GM18858 (cell line): ENCODE results near the gene ZNF554.
A peak's percentile ranks its signal among the peaks of the same experiment; 100 is the strongest.
"Not testable (repeated sequence)": the region's sequence is repeated elsewhere in the genome, so short reads cannot be mapped to it uniquely, and the experiment has no call there.

Source experiments
- ATAC-seq: cut with Tn5 transposase; IDR thresholded peaks from one replicate; pipeline ENCODE4 v1.9.1; 2021; ENCODE audit not compliant: unreplicated experiment

The ZNF554 gene

GRCh38 chr19:2806736-2807378, 12.8 kb upstream of the ZNF554 start:
- no peak for ATAC-seq

DNA sequence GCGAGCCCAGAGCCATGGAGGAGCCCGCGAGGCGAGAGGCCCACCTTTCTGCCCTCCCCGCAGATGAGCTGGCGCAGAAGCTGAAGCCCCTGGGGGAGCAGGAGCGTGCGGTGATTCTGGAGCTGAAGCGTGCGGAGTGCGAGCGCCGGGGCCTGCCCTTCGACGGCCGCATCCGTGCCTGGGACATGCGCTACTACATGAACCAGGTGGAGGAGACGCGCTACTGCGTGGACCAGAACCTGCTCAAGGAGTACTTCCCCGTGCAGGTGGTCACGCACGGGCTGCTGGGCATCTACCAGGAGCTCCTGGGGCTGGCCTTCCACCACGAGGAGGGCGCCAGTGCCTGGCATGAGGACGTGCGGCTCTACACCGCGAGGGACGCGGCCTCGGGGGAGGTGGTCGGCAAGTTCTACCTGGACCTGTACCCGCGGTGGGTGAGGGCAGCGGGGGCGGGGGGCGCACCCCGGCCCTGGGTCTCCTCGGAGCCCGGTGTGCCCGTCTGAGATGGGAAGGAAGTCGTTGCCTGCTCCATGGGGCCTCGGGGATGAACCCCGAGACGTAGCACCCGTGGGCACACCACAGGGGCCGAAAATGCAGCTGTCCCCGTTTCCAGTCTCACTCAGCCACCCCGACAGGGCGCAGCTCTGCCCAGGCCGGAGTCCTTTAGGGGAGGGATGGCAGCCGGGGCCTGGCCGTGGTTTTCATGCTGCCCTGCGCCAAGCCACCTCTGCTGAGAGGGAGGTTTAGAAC, 12.1 kb upstream of the ZNF554 start:
- no peak for ATAC-seq

GRCh38 chr19:2808129-2808941, 11.3 kb upstream of the ZNF554 start:
- no peak for ATAC-seq

- no peak for ATAC-seq
Observed at GRCh38 chr19:2809387-2810140, 10.1 kb upstream of the ZNF554 start.

GRCh38 chr19:2810141-2811091, 9.3 kb upstream of the ZNF554 start:
- ATAC-seq: no peak

DNA sequence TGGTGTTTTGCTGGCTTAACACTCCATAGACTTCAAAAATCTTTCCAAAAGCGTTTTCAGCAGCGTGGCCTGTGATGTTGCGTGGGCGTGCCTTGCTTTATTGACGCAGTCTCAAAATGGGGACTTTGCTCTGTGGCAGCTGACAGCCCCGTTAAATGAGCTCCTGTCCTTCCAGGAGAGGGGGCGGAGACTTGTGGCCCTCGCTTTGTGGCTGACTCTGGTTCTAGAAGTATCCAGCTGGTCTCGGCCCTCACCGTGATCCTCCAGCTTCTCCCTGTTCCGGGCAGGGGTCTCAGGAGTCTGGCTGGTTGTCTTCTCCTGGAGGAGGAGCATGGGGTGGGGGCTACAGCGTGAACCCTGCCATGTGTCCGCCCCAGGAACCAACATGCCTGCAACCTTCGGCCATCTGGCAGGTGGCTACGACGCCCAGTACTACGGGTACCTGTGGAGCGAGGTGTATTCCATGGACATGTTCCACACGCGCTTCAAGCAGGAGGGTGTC, 8.4 kb upstream of the ZNF554 start:
- ATAC-seq: no peak

DNA sequence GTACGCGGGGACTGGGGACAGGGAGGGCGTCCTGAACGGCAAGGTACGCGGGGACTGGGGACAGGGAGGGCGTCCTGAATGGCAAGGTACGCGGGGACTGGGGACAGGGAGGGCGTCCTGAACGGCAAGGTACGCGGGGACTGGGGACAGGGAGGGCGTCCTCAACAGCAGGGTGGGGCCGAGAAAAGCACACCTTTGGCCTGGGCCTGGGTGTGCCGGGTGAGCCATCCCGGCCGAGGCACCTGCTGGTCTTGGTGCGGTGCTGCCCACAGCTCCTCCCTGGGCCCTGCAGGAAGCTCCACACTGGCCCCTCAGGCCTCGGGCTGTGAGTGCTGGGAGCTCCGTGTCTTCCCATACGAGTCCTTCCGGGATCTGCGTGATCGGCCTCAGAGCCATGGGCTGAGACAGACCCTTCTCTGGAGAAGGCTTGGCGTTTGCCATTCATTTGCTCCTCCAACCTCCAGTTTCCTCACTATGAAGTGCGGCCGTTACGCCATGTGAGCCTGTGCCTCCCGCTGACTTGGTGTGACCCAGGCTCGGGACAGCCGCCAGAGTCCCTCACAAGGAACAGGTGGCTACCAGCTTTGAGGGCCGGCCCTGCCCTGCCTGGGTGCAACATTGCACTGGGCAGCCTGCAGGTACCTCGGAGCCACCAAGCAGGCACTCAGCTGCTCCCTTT, 7.8 kb upstream of the ZNF554 start:
- ATAC-seq: no peak

- ATAC-seq: no peak
Observed at GRCh38 chr19:2812414-2813234, 7.0 kb upstream of the ZNF554 start.

- no peak for ATAC-seq
Observed at GRCh38 chr19:2813235-2814160, 6.2 kb upstream of the ZNF554 start.

- no peak for ATAC-seq
Observed at GRCh38 chr19:2814426-2814825, 5.2 kb upstream of the ZNF554 start.

DNA sequence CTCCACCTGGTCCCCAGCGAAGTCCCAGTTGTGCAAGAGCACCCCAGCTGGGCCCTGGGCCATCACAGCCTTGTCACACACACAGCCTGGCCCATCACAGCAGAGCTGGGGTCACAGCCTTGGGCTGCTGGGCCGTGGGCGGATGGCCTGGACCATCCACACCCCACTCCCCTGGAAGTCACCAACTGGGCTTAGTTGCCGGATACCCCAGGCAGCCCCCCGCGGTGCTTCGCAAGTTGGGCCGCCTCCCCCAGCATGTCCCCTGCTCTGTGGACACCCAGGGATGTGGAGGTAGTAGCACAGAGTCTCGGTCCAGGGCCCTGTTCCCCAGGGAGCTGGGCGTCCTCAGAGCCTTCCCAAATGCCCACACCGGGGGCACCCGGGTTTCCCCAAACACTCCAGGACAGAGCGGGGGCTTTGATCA, 4.5 kb upstream of the ZNF554 start:
- no peak for ATAC-seq

DNA sequence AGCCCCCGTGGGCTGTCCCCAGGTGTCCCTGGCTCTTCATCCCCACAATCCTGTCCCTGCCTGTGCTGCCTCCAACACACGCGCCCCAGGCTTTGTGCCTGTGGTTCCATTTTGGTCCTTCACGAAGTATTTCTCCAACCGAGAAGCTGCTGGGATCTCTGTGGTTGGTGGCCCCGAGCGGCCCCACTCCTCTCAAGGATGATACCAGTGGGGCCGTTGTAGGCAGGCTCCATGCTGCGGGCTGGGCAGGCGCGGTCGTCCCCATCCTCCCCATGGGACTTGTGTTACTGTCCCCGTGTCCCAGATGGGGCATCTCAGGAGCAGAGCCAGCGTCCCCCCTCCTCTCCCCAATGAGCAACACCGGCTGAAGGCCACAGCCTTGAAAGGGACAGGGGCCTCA, 3.7 kb upstream of the ZNF554 start:
- no peak for ATAC-seq

GRCh38 chr19:2816641-2817040, 3.0 kb upstream of the ZNF554 start:
- ATAC-seq: no peak

GRCh38 chr19:2817237-2817829, 2.3 kb upstream of the ZNF554 start:
- not testable (repeated sequence) for ATAC-seq

DNA sequence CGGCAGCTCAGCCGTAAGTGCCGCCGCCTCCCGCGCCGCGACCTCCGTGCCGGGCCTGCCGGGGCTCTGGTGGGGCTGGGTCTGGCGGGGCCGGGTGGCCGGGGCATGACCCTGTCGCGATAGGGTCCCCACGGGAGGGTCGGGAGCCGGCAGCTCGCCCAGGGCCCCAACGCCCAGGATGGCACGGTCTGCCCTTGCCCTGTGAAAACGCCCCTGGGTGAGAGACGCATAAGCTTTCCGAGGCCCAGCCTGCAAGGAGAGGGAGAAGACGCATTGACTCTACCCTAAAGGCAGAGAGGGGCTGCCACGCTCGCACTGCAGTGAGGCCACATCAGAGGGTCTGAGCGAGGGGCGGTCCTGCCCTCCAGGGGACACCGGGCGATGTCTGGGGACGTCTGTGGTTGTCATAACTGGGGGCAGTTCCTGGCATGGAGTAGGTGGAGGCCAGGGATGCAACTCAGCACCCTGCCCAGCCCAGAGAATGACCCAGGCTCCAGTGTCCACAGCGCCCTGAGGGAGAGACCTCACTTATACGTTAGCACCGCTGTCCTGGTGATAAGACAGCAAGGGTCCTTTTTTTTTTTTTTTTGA, 539 bp downstream of the ZNF554 start:
- peak; percentile 10 for ATAC-seq

DNA sequence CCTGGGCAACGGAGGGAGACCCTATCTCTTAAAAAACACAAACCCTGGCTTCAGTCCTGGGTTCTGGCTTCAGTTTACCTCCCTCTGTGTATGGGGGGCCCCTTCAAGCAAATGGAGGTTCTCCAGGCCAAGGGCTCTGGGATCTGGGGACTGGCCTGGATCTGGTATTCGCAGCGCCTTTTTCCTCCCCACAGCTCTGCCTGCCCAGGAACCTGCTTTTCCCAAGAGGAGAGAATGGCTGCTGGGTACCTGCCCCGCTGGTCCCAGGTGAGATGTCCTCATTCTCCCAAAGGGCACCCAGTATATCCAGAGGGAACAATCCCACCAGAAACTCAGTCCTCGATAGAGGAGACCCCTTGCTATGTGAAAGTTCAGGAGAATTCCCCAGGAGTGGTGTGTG, 3.2 kb downstream of the ZNF554 start:
- no peak for ATAC-seq

DNA sequence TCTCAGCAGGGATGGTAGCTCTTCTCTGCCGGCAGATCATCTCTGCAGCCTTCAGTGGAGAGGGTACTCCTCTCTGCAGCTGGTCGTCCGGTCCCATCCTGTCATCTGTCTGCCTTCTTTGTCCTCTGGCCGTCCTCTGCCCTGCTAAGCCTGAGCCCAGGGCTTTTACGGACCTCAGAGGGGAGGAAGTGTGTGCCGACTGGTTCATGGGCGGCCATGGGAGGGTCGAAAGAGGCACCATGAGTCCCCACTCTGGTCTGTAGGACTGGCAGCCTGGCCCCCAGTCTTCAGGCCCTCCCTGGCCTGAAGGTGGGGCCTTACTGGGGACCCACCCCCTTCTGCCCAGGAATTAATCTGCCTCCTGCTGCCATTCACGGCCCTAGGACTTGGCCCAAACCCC, 4.0 kb downstream of the ZNF554 start:
- no peak for ATAC-seq
